HEK293T (cell line): ENCODE measurements around the gene B3GNT8.

Experiments
- CTCF ChIA-PET: fragments of 350-600 bp; formaldehyde crosslinking; extraction: SDS; loops from one replicate; lab custom pipeline; 2021; ENCODE audit warnings: antibody characterized with exemption, inconsistent platforms; lab: Yijun Ruan, JAX
- POLR2A ChIA-PET: fragments of 350-600 bp; formaldehyde crosslinking; extraction: SDS; loops from one replicate; lab custom pipeline; 2020; ENCODE audit warnings: antibody characterized with exemption, inconsistent platforms; lab: Yijun Ruan, JAX
- DNase-seq: peaks from one replicate; pipeline ENCODE4 v3.0.0; 2012; ENCODE audit warnings: mixed read lengths; ENCODE audit errors: extremely low spot score
- ARNT ChIP-seq: fragments of 450-650 bp; IDR thresholded peaks from 2 replicates; pipeline ENCODE4 v1.6.1; 2017; ENCODE audit warnings: mild to moderate bottlenecking
- BHLHE40 ChIP-seq: fragments of 450-650 bp; IDR thresholded peaks from 2 replicates; pipeline ENCODE4 v1.6.1; 2016; ENCODE audit warnings: mild to moderate bottlenecking, moderate library complexity, borderline replicate concordance
- CTBP1 ChIP-seq: fragments of 450-650 bp; IDR thresholded peaks from 2 replicates; pipeline ENCODE4 v1.6.1; 2016; ENCODE audit warnings: borderline replicate concordance
- ELF4 ChIP-seq: fragments of 450-650 bp; IDR thresholded peaks from 2 replicates; pipeline ENCODE4 v1.6.1; 2017; ENCODE audit warnings: antibody characterized with exemption
- FOXA1 ChIP-seq: fragments of 450-650 bp; IDR thresholded peaks from 2 replicates; pipeline ENCODE4 v1.6.1; 2016; ENCODE audit warnings: mild to moderate bottlenecking
- FOXK2 ChIP-seq: fragments of 450-650 bp; IDR thresholded peaks from 2 replicates; pipeline ENCODE4 v1.6.1; 2016; ENCODE audit warnings: mild to moderate bottlenecking
- FOXM1 ChIP-seq: fragments of 450-650 bp; IDR thresholded peaks from 2 replicates; pipeline ENCODE4 v1.6.1; 2017; ENCODE audit warnings: mild to moderate bottlenecking, borderline replicate concordance
- HDGF ChIP-seq: fragments of 450-650 bp; IDR thresholded peaks from 2 replicates; pipeline ENCODE4 v1.6.1; 2017; ENCODE audit warnings: antibody characterized with exemption, borderline replicate concordance
- L3MBTL2 ChIP-seq: fragments of 450-650 bp; conservative IDR thresholded peaks from 2 replicates; pipeline ENCODE4 v1.6.1; 2016; ENCODE audit warnings: mild to moderate bottlenecking
- LEF1 ChIP-seq: fragments of 450-650 bp; IDR thresholded peaks from 2 replicates; pipeline ENCODE4 v1.6.1; 2017; ENCODE audit warnings: mild to moderate bottlenecking, borderline replicate concordance
- NFRKB ChIP-seq: fragments of 450-650 bp; IDR thresholded peaks from 2 replicates; pipeline ENCODE4 v1.6.1; 2016; ENCODE audit warnings: mild to moderate bottlenecking, moderate library complexity
- PKNOX1 ChIP-seq: fragments of 450-650 bp; IDR thresholded peaks from 2 replicates; pipeline ENCODE4 v1.6.1; 2016
- SP1 ChIP-seq: fragments of 450-650 bp; IDR thresholded peaks from 2 replicates; pipeline ENCODE4 v1.6.1; 2017
- SUZ12 ChIP-seq: fragments of 450-650 bp; IDR thresholded peaks from 2 replicates; pipeline ENCODE4 v1.6.1; 2016; ENCODE audit warnings: mild to moderate bottlenecking
- TARDBP ChIP-seq: fragments of 450-650 bp; IDR thresholded peaks from 2 replicates; pipeline ENCODE4 v1.6.1; 2016
- ZNF384 ChIP-seq: fragments of 450-650 bp; IDR thresholded peaks from 2 replicates; pipeline ENCODE4 v1.6.1; 2016

B3GNT8 gene

GRCh38 chr19:41421314-41421713 is 5.9 kb downstream of the B3GNT8 start:
- TF ChIP-seq L3MBTL2: no peak
- TF ChIP-seq FOXA1: no peak
- no peak for TF ChIP-seq FOXM1
- no peak for TF ChIP-seq HDGF
- no peak for TF ChIP-seq ZNF384
- TF ChIP-seq PKNOX1: no peak
- TF ChIP-seq ARNT: no peak
- no peak for TF ChIP-seq CTBP1
- no peak for TF ChIP-seq ELF4
- no peak for TF ChIP-seq NFRKB
- no peak for TF ChIP-seq BHLHE40
- ChIA-PET CTCF (no interaction called here), POLR2A (no interaction called here)
- DNase-seq: no peak

GRCh38 chr19:41420101-41420880 is 6.9 kb downstream of the B3GNT8 start:
- DNase-seq: no peak
- CTCF ChIA-PET: interaction anchor here (0.6 kb wide), 1 partner anchor 565 kb away, joined by 7 read pairs; no protein-coding TSS in a partner anchor
- POLR2A ChIA-PET: interaction anchor here (2.1 kb wide), 1 partner anchor 19 kb away, joined by 7 read pairs; the partner anchor contains the start of gene DMAC2
- TF ChIP-seq ARNT: no peak
- no peak for TF ChIP-seq NFRKB
- no peak for TF ChIP-seq BHLHE40
- TF ChIP-seq TARDBP: no peak
- TF ChIP-seq ZNF384: no peak
- TF ChIP-seq CTBP1: no peak
- TF ChIP-seq FOXK2: no peak
- no peak for TF ChIP-seq SP1
- TF ChIP-seq SUZ12: no peak
- TF ChIP-seq FOXM1: no peak
- no peak for TF ChIP-seq FOXA1
- TF ChIP-seq PKNOX1: no peak
- no peak for TF ChIP-seq L3MBTL2

GRCh38 chr19:41416194-41416674 is 10.9 kb downstream of the B3GNT8 start:
- no peak for DNase-seq
- ChIA-PET CTCF (no interaction called here), POLR2A (no interaction called here)
- TF ChIP-seq TARDBP: no peak
- no peak for TF ChIP-seq PKNOX1
- no peak for TF ChIP-seq SP1
- TF ChIP-seq FOXM1: no peak
- TF ChIP-seq ARNT: no peak
- TF ChIP-seq ELF4: no peak

GRCh38 chr19:41415154-41415571 is 12.0 kb downstream of the B3GNT8 start:
- POLR2A ChIA-PET: interaction anchor here (1.0 to 1.2 kb wide), 2 partner anchors 12 to 24 kb away, joined by 3 read pairs; partner anchors contain the start of gene B3GNT8

GRCh38 chr19:41414461-41414860 is 12.7 kb downstream of the B3GNT8 start:
- DNase-seq: no peak
- POLR2A ChIA-PET: interaction anchor here (1.0 to 1.2 kb wide), 2 partner anchors 13 to 25 kb away, joined by 3 read pairs; partner anchors contain the start of gene B3GNT8
- TF ChIP-seq HDGF (no peak), FOXA1 (no peak), CTBP1 (no peak), FOXK2 (no peak), FOXM1 (no peak), TARDBP (no peak), ZNF384 (no peak), SUZ12 (no peak), NFRKB (no peak), LEF1 (no peak), ELF4 (no peak), ARNT (no peak), L3MBTL2 (no peak)
- CTCF ChIA-PET: no interaction called here

More at GRCh38 chr19:41415154-41415571, 12.0 kb downstream of the B3GNT8 start:
- CTCF ChIA-PET: no interaction called here
- TF ChIP-seq SP1 (no peak), ZNF384 (no peak), LEF1 (no peak), FOXA1 (no peak), NFRKB (no peak), SUZ12 (no peak), CTBP1 (no peak), BHLHE40 (no peak)
- no peak for DNase-seq

GRCh38 chr19:41413947-41414346 is 13.2 kb downstream of the B3GNT8 start:
- ChIA-PET POLR2A (interaction anchor here (1.0 kb wide), 1 partner anchor 25 kb away, joined by 3 read pairs; no protein-coding TSS in a partner anchor), CTCF (no interaction called here)
- TF ChIP-seq HDGF (no peak), L3MBTL2 (no peak), ZNF384 (no peak), LEF1 (no peak), FOXA1 (no peak), NFRKB (no peak), ELF4 (no peak), BHLHE40 (no peak), ARNT (no peak), TARDBP (no peak), CTBP1 (no peak), SP1 (no peak), FOXM1 (no peak), FOXK2 (no peak), PKNOX1 (no peak), SUZ12 (no peak)
- DNase-seq: no peak
